ENCODE results near the gene SYNE2. TPM values are rescaled to one million over a fixed set of nuclear protein-coding genes. Genes with fewer than 3 reads are reported as not detected.

SYNE2 gene
- total and polyA plus RNA-seq, 2 donors (not counting 3 experiments of a cell fraction or from before 2014, with no cell fraction given), result 16.0 to 53.7 TPM

DNA sequence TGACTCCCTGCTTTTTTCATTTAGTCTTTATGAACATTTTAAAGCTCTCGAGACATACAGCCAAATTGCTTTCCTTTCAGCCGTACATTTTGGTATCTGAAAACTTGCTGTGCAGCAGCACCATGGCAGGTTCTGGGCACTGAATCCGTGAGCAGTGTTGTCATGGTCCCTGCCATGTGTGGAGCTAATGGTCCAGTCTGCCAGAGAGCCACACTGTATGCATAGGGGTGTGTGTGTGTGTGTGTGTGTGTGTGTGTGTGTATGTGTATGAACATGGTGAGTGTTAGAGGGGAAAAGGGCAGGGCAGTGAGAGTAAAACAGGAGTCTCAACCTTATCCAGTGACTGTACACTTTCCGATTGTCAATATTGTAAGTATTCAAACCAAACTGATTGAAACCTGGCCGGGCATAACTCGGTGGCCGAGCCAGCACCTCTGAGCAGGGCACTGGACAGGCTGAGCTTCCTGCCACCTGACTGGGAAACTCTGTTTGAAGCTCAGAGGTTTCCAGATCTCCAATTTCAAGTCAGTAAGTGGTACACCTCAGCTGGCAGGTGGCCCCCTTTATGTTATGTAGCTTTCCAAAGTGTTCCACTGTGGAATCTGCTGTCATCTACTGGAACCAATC, 331.4 kb downstream of the SYNE2 start:
- Histone ChIP-seq H3K27ac (ENCODE audit: insufficient read depth, low read depth, low read length) (no peak overlapping the region), H4K20me1 (replicated peaks; ENCODE audit: control insufficient read depth, extremely low read depth, insufficient read depth, low read length) (no peaks in the 10 kb centered on the region), H3K9ac (replicated peaks; ENCODE audit: extremely low read depth, insufficient read depth, low read length) (no peak overlapping the region), H3K4me3 (replicated peaks in 1 of 3; ENCODE audit: insufficient read depth in 1 of 3, low read depth in 1 of 3, low read length in 3 of 3) (no peak overlapping the region), H3K36me3 (ENCODE audit: control insufficient read depth in 2 of 2, extremely low read depth in 1 of 2, insufficient read depth in 2 of 2, low read length in 2 of 2) (no peaks in the 10 kb centered on the region), H3K27me3 (ENCODE audit: control insufficient read depth in 2 of 2, insufficient read depth in 2 of 2, low read length in 2 of 2) (no peaks in the 10 kb centered on the region), H3K4me1 (ENCODE audit: control insufficient read depth, extremely low read depth, insufficient read depth, low read length) (no peaks in the 10 kb centered on the region), H2AFZ (ENCODE audit: low read depth, low read length) (no peak overlapping the region), H3K79me2 (ENCODE audit: control insufficient read depth, insufficient read depth, low read length) (no peaks in the 10 kb centered on the region), H3K9me3 (replicated peaks; ENCODE audit: control insufficient read depth, insufficient read depth, low read length) (no peaks in the 10 kb centered on the region), H3K9me1 (replicated peaks; ENCODE audit: control insufficient read depth, extremely low read depth, insufficient read depth, low read length) (no peaks in the 10 kb centered on the region), H3K4me2 (ENCODE audit: insufficient read depth, low read length) (no peak overlapping the region)
- intact Hi-C loops (cut with micrococcal nuclease) (no loop called here), dilution Hi-C loops (cut with MboI; ENCODE audit: extremely low pct_ligation_motif_present, low sequenced_read_pairs) (no loop called here)
- ChIA-PET POLR2A (no interaction called here), CTCF (interaction anchor here (1.1 kb wide), 2 partner anchors 13 to 15 kb away, joined by 3 read pairs; no protein-coding TSS in a partner anchor)
- FAIRE-seq (no peak), DNase-seq (ENCODE audit: low read depth, low spot score) (no peak)
- TF ChIP-seq MYC (IDR thresholded peaks at IDR 0.05; ENCODE audit: low read depth, low read length) (no peak), POLR2A (IDR thresholded peaks at IDR 0.05; ENCODE audit: low read depth, low read length) (no peak), CTCF (IDR thresholded peaks at IDR 0.05; ENCODE audit: extremely low read depth in 1 of 2, insufficient read depth in 1 of 2, low read depth in 1 of 2, low read length in 2 of 2) (no peak)
- no TSS peak for BruUV-seq (replicated peaks)

- H3K9me1 ChIP-seq (replicated peaks; ENCODE audit: control insufficient read depth, extremely low read depth, insufficient read depth, low read length), result no peaks in the 10 kb centered on the region
- no peak overlapping the region for H3K4me2 ChIP-seq (ENCODE audit: insufficient read depth, low read length)
Measured at GRCh38 chr14:64185184-64185583, 332.4 kb downstream of the SYNE2 start.

More at GRCh38 chr14:64185184-64185583, 332.4 kb downstream of the SYNE2 start:
- no peaks in the 10 kb centered on the region for H4K20me1 ChIP-seq (replicated peaks; ENCODE audit: control insufficient read depth, extremely low read depth, insufficient read depth, low read length)
- no peak overlapping the region for H3K9ac ChIP-seq (replicated peaks; ENCODE audit: extremely low read depth, insufficient read depth, low read length)
- no peak overlapping the region for H2AFZ ChIP-seq (ENCODE audit: low read depth, low read length)
- dilution Hi-C loops (cut with MboI; ENCODE audit: extremely low pct_ligation_motif_present, low sequenced_read_pairs), result no loop called here
- H3K9me3 ChIP-seq (replicated peaks; ENCODE audit: control insufficient read depth, insufficient read depth, low read length), result no peaks in the 10 kb centered on the region
- ChIA-PET CTCF (interaction anchor here (1.1 to 2.0 kb wide), 2 partner anchors 16 to 110 kb away, joined by 3 to 7 read pairs; no protein-coding TSS in a partner anchor), POLR2A (no interaction called here)
- H3K36me3 ChIP-seq (ENCODE audit: control insufficient read depth in 2 of 2, extremely low read depth in 1 of 2, insufficient read depth in 2 of 2, low read length in 2 of 2), result peaks cover 0 to 2% of the 10 kb centered on the region in 2 experiments
- no peak for FAIRE-seq
- H3K27me3 ChIP-seq (ENCODE audit: control insufficient read depth in 2 of 2, insufficient read depth in 2 of 2, low read length in 2 of 2), result no peaks in the 10 kb centered on the region
- H3K4me3 ChIP-seq (replicated peaks in 1 of 3; ENCODE audit: insufficient read depth in 1 of 3, low read depth in 1 of 3, low read length in 3 of 3), result no peak overlapping the region
- TF ChIP-seq MYC (IDR thresholded peaks at IDR 0.05; ENCODE audit: low read depth, low read length) (no peak), EZH2 (IDR thresholded peaks at IDR 0.05; ENCODE audit: borderline replicate concordance, low read depth, low read length, severe bottlenecking) (no peak), GATA2 (IDR thresholded peaks at IDR 0.05; ENCODE audit: insufficient read depth, insufficient read length, low read depth, low read length) (no peak), JUN (IDR thresholded peaks at IDR 0.05; ENCODE audit: borderline replicate concordance, insufficient read depth, insufficient read length, low read depth) (no peak), CTCF (IDR thresholded peaks at IDR 0.05; ENCODE audit: extremely low read depth in 1 of 2, insufficient read depth in 1 of 2, low read depth in 1 of 2, low read length in 2 of 2) (no peak), POLR2A (IDR thresholded peaks at IDR 0.05; ENCODE audit: low read depth, low read length) (no peak), POLR2AphosphoS5 (IDR thresholded peaks at IDR 0.05; ENCODE audit: insufficient read depth, low read depth, low read length) (no peak), FOS (IDR thresholded peaks at IDR 0.05; ENCODE audit: borderline replicate concordance, insufficient read depth, low read length) (no peak)
- TF ChIP-seq, protein P1, sequence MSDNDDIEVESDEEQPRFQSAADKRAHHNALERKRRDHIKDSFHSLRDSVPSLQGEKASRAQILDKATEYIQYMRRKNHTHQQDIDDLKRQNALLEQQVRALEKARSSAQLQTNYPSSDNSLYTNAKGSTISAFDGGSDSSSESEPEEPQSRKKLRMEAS (IDR thresholded peaks at IDR 0.05; ENCODE audit: insufficient read depth, insufficient read length), result no peak
- no TSS peak for BruUV-seq (replicated peaks)
- no peak for DNase-seq (ENCODE audit: low read depth, low spot score)
- no peak overlapping the region for H3K27ac ChIP-seq (ENCODE audit: insufficient read depth, low read depth, low read length)
- no peaks in the 10 kb centered on the region for H3K79me2 ChIP-seq (ENCODE audit: control insufficient read depth, insufficient read depth, low read length)
- intact Hi-C loops (cut with micrococcal nuclease), result no loop called here
- no peaks in the 10 kb centered on the region for H3K4me1 ChIP-seq (ENCODE audit: control insufficient read depth, extremely low read depth, insufficient read depth, low read length)

Measured in endothelial cell of umbilical vein (primary cell).